Prostate gland (tissue), 2 donors: ENCODE results near the gene STRADB. TPM values are rescaled to one million over a fixed set of nuclear protein-coding genes. Genes with fewer than 3 reads are reported as not detected.

Experiments used
- DNase-seq: peaks from one replicate; pipeline ENCODE4 v3.0.0-alpha.2; 2019; ENCODE audit warnings: low spot score
- H3K27ac ChIP-seq, 2 donors: fragments of 200-600 bp; sonication (generic); 2 replicates each; pipeline ENCODE4 v1.5.1; 2017 to 2019
- H3K27me3 ChIP-seq: fragments of 200-600 bp; sonication (generic); replicated peaks from 2 replicates; pipeline ENCODE4 v1.5.1; 2019; ENCODE audit not compliant: insufficient read depth
- H3K36me3 ChIP-seq, 2 donors: fragments of 200-600 bp; sonication (generic); 1 replicate in 1 of 2; 2 replicates in 1 of 2; pipeline versions ENCODE4 v1.5.1 to v1.8.1; 2017 to 2019
- H3K4me1 ChIP-seq: fragments of 200-600 bp; sonication (generic); replicated peaks from 2 replicates; pipeline ENCODE4 v1.5.1; 2019
- H3K4me3 ChIP-seq, 2 donors: fragments of 200-600 bp; sonication (generic); 2 replicates each; pipeline ENCODE4 v1.5.1; 2017 to 2019
- H3K9me3 ChIP-seq: fragments of 200-600 bp; sonication (generic); 2 replicates; pipeline ENCODE4 v1.5.1; 2017
- CTCF ChIP-seq, 4 experiments: fragments of 200-600 bp in 2 of 4; fragments of 450-650 bp in 2 of 4; sonication (generic) in 2 of 4; IDR thresholded peaks; 1 replicate in 3 of 4; 2 replicates in 1 of 4; pipeline ENCODE4 v1.5.1; 2016 to 2019; ENCODE audit warnings: antibody characterized with exemption in 4 of 4, mild to moderate bottlenecking in 2 of 4, moderate library complexity in 2 of 4
- POLR2A ChIP-seq: fragments of 450-650 bp; IDR thresholded peaks from one replicate; pipeline ENCODE4 v1.6.1; 2016; ENCODE audit warnings: antibody characterized with exemption, mild to moderate bottlenecking
- POLR2AphosphoS5 ChIP-seq: sonication (generic); formaldehyde crosslinking; IDR thresholded peaks from one replicate; pipeline ENCODE4 v1.6.1; 2017; ENCODE audit warnings: antibody characterized with exemption
- WGBS: methylation state at CpG from one replicate; pipeline ENCODE4 v1.1.5; 2018; 5-methylcytosine and 5-hydroxymethylcytosine counted together
- intact Hi-C: fragments of 100-400 bp; cut with DNase I; formaldehyde crosslinking; loops from one replicate; pipeline ENCODE4 v1.14.2; 2022
- total RNA-seq, 2 donors: library from RNA; depleted of rRNA; stranded (reverse); fragments of >200 nt; gene quantifications; one replicate each; pipeline ENCODE4 v1.1.0, GENCODE V29; 2016

Gene STRADB
- total RNA-seq = 10 to 100 TPM; 20.4 to 29.8 TPM

GRCh38 chr2:201451292-201452057 is at the start of gene STRADB, which contains the start of gene TRAK2:
Gene STRADB (plus strand): TSS chr2:201451740. CDS start chr2:201454841, 3,101 bp downstream.
Gene TRAK2 (minus strand): TSS chr2:201451458. CDS start chr2:201420507, 30,951 bp downstream.
- peak; percentile 94 for DNase-seq
- no peaks in the 10 kb centered on the region for H3K9me3 ChIP-seq
- WGBS = under 1% methylated on average over 38 of the region's 78 CpGs
- no peaks in the 10 kb centered on the region for H3K36me3 ChIP-seq
- H3K27me3 ChIP-seq = no peaks in the 10 kb centered on the region
- TF ChIP-seq CTCF (IDR thresholded peaks at IDR 0.05) (peak in 3 of 4 experiments; percentile 7 to 55 (median 47)), POLR2AphosphoS5 (peak; percentile 94), POLR2A (peak; percentile 82)
- peak within 1 kb of the TSS; percentile 93 to 96 for H3K4me3 ChIP-seq
- H3K27ac ChIP-seq = peak within 1 kb of the TSS; percentile 90 to 97
- intact Hi-C loops = loop anchor here (5.0 kb wide), 2 partner anchors 39 to 214 kb away; no protein-coding TSS in a partner anchor
- no peaks in the 10 kb centered on the region for H3K4me1 ChIP-seq

- Histone ChIP-seq H3K27ac (no peak overlapping the region), H3K4me3 (no peak overlapping the region), H3K27me3 (no peaks in the 10 kb centered on the region), H3K9me3 (no peaks in the 10 kb centered on the region), H3K4me1 (no peaks in the 10 kb centered on the region), H3K36me3 (no peaks in the 10 kb centered on the region)
- TF ChIP-seq POLR2AphosphoS5 = no peak
- TF ChIP-seq POLR2A = no peak
- TF ChIP-seq CTCF (IDR thresholded peaks at IDR 0.05) = no peak
- 55% methylated on average over 3 of the region's 3 CpGs for WGBS
- DNase-seq = no peak
- intact Hi-C loops = no loop called here
Measured at GRCh38 chr2:201401815-201402214, 49.7 kb upstream of the STRADB start.

GRCh38 chr2:201402651-201403562 is 48.6 kb upstream of the STRADB start:
- intact Hi-C loops = no loop called here
- DNase-seq = no peak
- TF ChIP-seq CTCF (IDR thresholded peaks at IDR 0.05) (no peak), POLR2A (no peak), POLR2AphosphoS5 (no peak)
- 79% methylated on average over 6 of the region's 6 CpGs for WGBS
- H3K4me1 ChIP-seq = no peaks in the 10 kb centered on the region
- no peak overlapping the region for H3K4me3 ChIP-seq
- no peaks in the 10 kb centered on the region for H3K36me3 ChIP-seq
- H3K27me3 ChIP-seq = no peaks in the 10 kb centered on the region
- no peak overlapping the region for H3K27ac ChIP-seq
- no peaks in the 10 kb centered on the region for H3K9me3 ChIP-seq

GRCh38 chr2:201403880-201404279 is 47.7 kb upstream of the STRADB start:
- Histone ChIP-seq H3K9me3 (no peaks in the 10 kb centered on the region), H3K4me1 (no peaks in the 10 kb centered on the region)

More at GRCh38 chr2:201403880-201404279, 47.7 kb upstream of the STRADB start:
- 72% methylated on average over 3 of the region's 3 CpGs for WGBS
- peak; percentile 16 for DNase-seq
- intact Hi-C loops = no loop called here
- H3K36me3 ChIP-seq = no peaks in the 10 kb centered on the region
- peak; percentile 53 for TF ChIP-seq POLR2AphosphoS5
- TF ChIP-seq CTCF (IDR thresholded peaks at IDR 0.05) = no peak
- H3K4me3 ChIP-seq = no peak overlapping the region
- H3K27me3 ChIP-seq = no peaks in the 10 kb centered on the region
- H3K27ac ChIP-seq = no peak overlapping the region
